Panc1 (cell line): ENCODE data around the gene TRAPPC8. TPM values are rescaled to one million over a fixed set of nuclear protein-coding genes. Genes with fewer than 3 reads are reported as not detected.

Experiments
- ATAC-seq: fragments of 200-7000 bp; cut with Tn5 transposase; 2 replicates; pipeline ENCODE4 v1.9.1; 2020; ENCODE audit warnings: mild to moderate bottlenecking, moderate library complexity
- BruUV-seq: library from RNA; stranded (reverse); fragments of 400-500 nt; replicated peaks from 2 replicates; lab custom pipeline; 2021; lab: Mats Ljungman, UMichigan
- CTCF ChIA-PET: fragments of 300-600 bp; sonication (Branson Sonifier 250); formaldehyde crosslinking; loops from one replicate; lab custom pipeline; 2022; ENCODE audit warnings: antibody characterized with exemption; lab: Charles Lee
- POLR2A ChIA-PET: fragments of 300-600 bp; sonication (Branson Sonifier 250); formaldehyde crosslinking; loops from one replicate; lab custom pipeline; 2022; ENCODE audit warnings: antibody characterized with exemption; lab: Charles Lee
- DNase-seq: peaks from one replicate; pipeline ENCODE4 v3.0.0-alpha.2; 2010; ENCODE audit warnings: low read depth, low spot score
- H3K27ac ChIP-seq: 2 replicates; pipeline ENCODE4 v1.5.1; 2011; ENCODE audit warnings: mild to moderate bottlenecking, low read length, inconsistent platforms
- H3K27me3 ChIP-seq: fragments of 200-500 bp; sonication (Bioruptor generic); 2 replicates; pipeline ENCODE4 v1.6.0; 2014; ENCODE audit warnings: low read length, inconsistent platforms; ENCODE audit not compliant: control insufficient read depth, insufficient read depth
- H3K36me3 ChIP-seq: fragments of 200-500 bp; sonication (Bioruptor generic); 2 replicates; pipeline ENCODE4 v1.5.1; 2014; ENCODE audit warnings: inconsistent platforms, mild to moderate bottlenecking, low read length, moderate library complexity; ENCODE audit not compliant: control insufficient read depth, insufficient read depth
- H3K4me1 ChIP-seq: 2 replicates; pipeline ENCODE4 v1.5.1; 2011; ENCODE audit warnings: inconsistent platforms, mild to moderate bottlenecking, low read length, moderate library complexity; ENCODE audit not compliant: control insufficient read depth, insufficient read depth
- H3K4me3 ChIP-seq, 2 experiments: 2 replicates each; pipeline ENCODE4 v1.5.1; 2011 to 2012; ENCODE audit warnings: low read depth in 2 of 2, low read length in 2 of 2, mild to moderate bottlenecking in 2 of 2, inconsistent platforms in 1 of 2, moderate library complexity in 1 of 2
- H3K9me3 ChIP-seq: fragments of 200-500 bp; sonication (Bioruptor generic); 2 replicates; pipeline ENCODE4 v1.5.1; 2014; ENCODE audit warnings: low read depth, mild to moderate bottlenecking, inconsistent platforms, low read length, moderate library complexity; ENCODE audit not compliant: control insufficient read depth, insufficient read depth
- CTCF ChIP-seq: fragments of 450-650 bp; IDR thresholded peaks from 2 replicates; pipeline ENCODE4 v1.5.1; 2017; ENCODE audit warnings: mild to moderate bottlenecking
- POLR2AphosphoS5 ChIP-seq: IDR thresholded peaks from 2 replicates; pipeline ENCODE4 v1.6.1; 2012; ENCODE audit warnings: mild to moderate bottlenecking, low read depth, low read length, moderate library complexity
- REST ChIP-seq, 2 experiments: IDR thresholded peaks; 2 replicates each; pipeline ENCODE4 v1.6.1; 2011 to 2012; ENCODE audit warnings: low read depth in 2 of 2, control low read depth in 1 of 2, low read length in 1 of 2, mild to moderate bottlenecking in 1 of 2, moderate library complexity in 1 of 2; ENCODE audit not compliant: insufficient read depth in 1 of 2
- SIN3A ChIP-seq: IDR thresholded peaks from 2 replicates; pipeline ENCODE4 v1.6.1; 2012; ENCODE audit warnings: low read depth, mild to moderate bottlenecking, low read length, moderate library complexity, borderline replicate concordance; ENCODE audit not compliant: insufficient read depth
- TCF7L2 ChIP-seq: IDR thresholded peaks from 2 replicates; pipeline ENCODE4 v1.6.1; 2011; ENCODE audit warnings: mild to moderate bottlenecking, low read depth, low read length, inconsistent platforms
- in situ Hi-C: cut with HindIII; loops from 2 replicates; pipeline ENCODE4 v1.10.0; 2016; ENCODE audit warnings: low sequenced_read_pairs, low pct_unique_long_range_greater_than_20kb
- intact Hi-C: fragments of 100-400 bp; cut with micrococcal nuclease; formaldehyde crosslinking; loops from one replicate; pipeline ENCODE4 v1.10.0; 2022; ENCODE audit not compliant: unreplicated experiment
- total RNA-seq: library from RNA; stranded (reverse); gene quantifications from one replicate; pipeline ENCODE4 v1.2.1, GENCODE V29; 2021; ENCODE audit not compliant: unreplicated experiment

The TRAPPC8 gene
- total RNA-seq, 1 experiment from 2014 or later: 35.3 TPM

DNA sequence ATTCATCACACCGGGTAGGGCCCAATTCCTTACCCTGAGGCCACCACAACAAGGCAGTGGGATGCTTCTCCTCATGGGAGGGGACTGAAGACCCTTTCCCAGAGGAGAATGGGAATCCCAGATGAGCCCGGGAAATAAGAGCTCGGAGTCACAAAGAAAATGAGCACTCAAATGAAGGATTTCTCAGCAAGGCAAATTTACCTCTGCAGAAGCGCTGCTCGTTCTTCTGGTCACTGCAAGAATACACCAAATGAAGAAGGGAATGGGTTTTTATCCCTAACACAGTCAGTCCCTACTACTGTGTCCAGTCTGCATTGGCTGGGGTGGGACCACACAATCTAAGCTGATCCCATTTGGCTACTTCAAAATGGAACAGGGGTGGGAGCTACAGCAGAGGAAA is 35.7 kb upstream of the TRAPPC8 start:
- ATAC-seq (no peak), DNase-seq (no peak)
- Histone ChIP-seq H3K27ac (no peak overlapping the region), H3K4me3 (no peak overlapping the region), H3K36me3 (no peaks in the 10 kb centered on the region), H3K9me3 (no peaks in the 10 kb centered on the region; the same call in 1 of the 2 replicates), H3K4me1 (no peaks in the 10 kb centered on the region), H3K27me3 (no peaks in the 10 kb centered on the region)
- in situ Hi-C loops (no loop called here), intact Hi-C loops (no loop called here)
- POLR2A ChIA-PET: interaction anchor here (0.6 kb wide), 1 partner anchor 41 kb away, joined by 3 read pairs; no protein-coding TSS in a partner anchor
- no TSS peak for BruUV-seq
- CTCF ChIA-PET: no interaction called here
- TF ChIP-seq POLR2AphosphoS5: no peak
- no peak for TF ChIP-seq TCF7L2
- no peak for TF ChIP-seq REST (IDR thresholded peaks at IDR 0.05; ENCODE audit: insufficient read depth in 1 of 2, low read depth in 2 of 2, low read length in 1 of 2)
- no peak for TF ChIP-seq SIN3A
- TF ChIP-seq CTCF: no peak

DNA sequence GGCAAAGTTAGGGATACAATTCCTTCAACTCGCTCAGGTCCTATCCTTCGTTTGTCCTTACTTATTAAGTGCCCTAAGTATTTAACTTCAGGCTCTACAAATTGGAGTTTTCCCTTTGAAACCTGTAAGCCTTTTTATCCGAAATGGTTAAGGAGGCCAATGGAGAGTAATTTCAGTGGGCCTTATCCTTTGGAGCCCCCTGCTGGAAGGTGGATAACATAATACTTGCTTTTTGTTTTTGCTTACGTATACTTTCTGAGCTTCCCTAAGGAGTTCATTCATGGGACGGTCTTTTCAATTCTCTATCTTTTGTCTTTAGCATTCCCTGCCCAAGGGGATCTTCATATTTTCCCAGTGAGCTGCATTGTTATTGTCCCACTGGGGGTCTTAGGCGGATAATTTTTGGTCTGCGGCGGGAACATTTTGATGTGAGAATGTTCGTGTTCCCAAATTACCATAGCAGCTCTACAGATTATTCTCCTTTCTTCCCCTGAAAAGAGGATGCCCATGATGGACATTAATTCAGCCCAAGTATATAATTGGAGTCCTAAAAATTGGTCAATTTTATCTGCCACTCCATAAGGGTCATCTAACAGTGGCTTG is 34.4 kb upstream of the TRAPPC8 start:
- ATAC-seq (no peak), DNase-seq (no peak)
- no peaks in the 10 kb centered on the region; the same call in 1 of the 2 replicates for H3K9me3 ChIP-seq
- H3K4me1 ChIP-seq: no peaks in the 10 kb centered on the region
- no peaks in the 10 kb centered on the region for H3K27me3 ChIP-seq
- in situ Hi-C loops: no loop called here
- TF ChIP-seq CTCF: peak; percentile 45; the same call in 1 of the 2 replicates
- TF ChIP-seq REST (IDR thresholded peaks at IDR 0.05; ENCODE audit: insufficient read depth in 1 of 2, low read depth in 2 of 2, low read length in 1 of 2): no peak
- no peak for TF ChIP-seq SIN3A
- TF ChIP-seq TCF7L2: no peak
- no peak for TF ChIP-seq POLR2AphosphoS5
- CTCF ChIA-PET: no interaction called here
- H3K27ac ChIP-seq: no peak overlapping the region
- H3K36me3 ChIP-seq: no peaks in the 10 kb centered on the region
- POLR2A ChIA-PET: no interaction called here
- BruUV-seq: no TSS peak
- no peak overlapping the region for H3K4me3 ChIP-seq
- intact Hi-C loops: no loop called here
